BLaER1 treated with 17β-estradiol and CSF1 and Interleukin-3, amounts not matched to agents 10 nM and 100 nM (cell line): ENCODE results near the gene TMEM223.
"Not testable (repeated sequence)": the region's sequence is repeated elsewhere in the genome, so short reads cannot be mapped to it uniquely, and the experiment has no call there.

Experiments used
- H3K27ac ChIP-seq, 11 experiments: shearing (Covaris generic); formaldehyde crosslinking; 2 replicates each; pipeline ENCODE4 v1.8.1; 2022
- H3K27me3 ChIP-seq, 11 experiments: shearing (Covaris generic); formaldehyde crosslinking; 2 replicates each; pipeline ENCODE4 v1.8.1; 2022
- H3K36me3 ChIP-seq, 11 experiments: shearing (Covaris generic); formaldehyde crosslinking; 2 replicates each; pipeline ENCODE4 v1.8.1; 2022
- H3K4me1 ChIP-seq, 10 experiments: shearing (Covaris generic); formaldehyde crosslinking; 2 replicates each; pipeline ENCODE4 v1.8.1; 2022
- H3K4me2 ChIP-seq, 11 experiments: shearing (Covaris generic); formaldehyde crosslinking; 2 replicates each; pipeline ENCODE4 v1.8.1; 2022
- H3K4me3 ChIP-seq, 10 experiments: shearing (Covaris generic); formaldehyde crosslinking; 2 replicates each; pipeline ENCODE4 v1.8.1; 2022
- H3K9ac ChIP-seq, 11 experiments: shearing (Covaris generic); formaldehyde crosslinking; 2 replicates each; pipeline ENCODE4 v1.8.1; 2022
- H3K9me3 ChIP-seq, 11 experiments: shearing (Covaris generic); formaldehyde crosslinking; replicated peaks in 1 of 11; 2 replicates each; pipeline ENCODE4 v1.8.1; 2022
- H4K20me1 ChIP-seq, 11 experiments: shearing (Covaris generic); formaldehyde crosslinking; 2 replicates each; pipeline ENCODE4 v1.8.1; 2022
- Cebpa-rat ChIP-seq, 11 experiments: shearing (Covaris generic); IDR thresholded peaks; 2 replicates each; pipeline ENCODE4 v1.8.1; 2022

TMEM223 gene

DNA sequence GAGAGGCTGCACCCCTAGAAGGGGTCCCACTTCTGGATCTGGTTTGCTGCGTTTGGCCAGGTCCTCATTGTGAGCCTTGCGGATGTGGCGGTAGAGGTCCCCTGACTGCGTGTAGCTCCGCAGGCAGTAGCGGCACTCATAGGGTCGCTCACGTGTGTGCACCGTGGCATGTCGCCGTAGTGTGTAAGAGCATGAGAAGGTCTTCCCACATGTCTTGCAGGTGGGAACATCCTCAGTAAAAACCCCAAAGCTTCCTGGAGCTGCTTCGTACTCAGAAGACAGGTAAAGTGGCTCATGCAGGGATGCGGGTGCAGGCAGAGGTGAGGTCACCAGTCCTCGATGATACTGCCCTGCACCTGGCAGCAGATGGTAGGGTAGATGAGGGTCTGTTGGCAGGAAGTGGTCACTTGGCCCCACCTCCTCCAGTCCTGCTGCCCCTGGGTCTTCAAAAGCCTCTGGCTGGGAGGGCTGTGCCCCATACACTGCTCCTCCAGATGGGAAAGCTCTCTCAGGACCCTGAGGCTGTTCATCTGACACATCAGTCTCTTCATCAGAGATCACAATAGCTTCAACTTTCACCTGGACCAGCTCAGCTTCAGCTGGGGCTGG is 39.5 kb downstream of the TMEM223 start:
- no peak for TF ChIP-seq Cebpa-rat (IDR thresholded peaks at IDR 0.05)
- H3K4me2 ChIP-seq: peak overlapping the region; percentile 18 to 97 (median 91); a peak in 20 of 22 replicates
- H3K9ac ChIP-seq: peak overlapping the region in 10 of 11 experiments; percentile 35 to 94 (median 88); a peak in 8 of 22 replicates

DNA sequence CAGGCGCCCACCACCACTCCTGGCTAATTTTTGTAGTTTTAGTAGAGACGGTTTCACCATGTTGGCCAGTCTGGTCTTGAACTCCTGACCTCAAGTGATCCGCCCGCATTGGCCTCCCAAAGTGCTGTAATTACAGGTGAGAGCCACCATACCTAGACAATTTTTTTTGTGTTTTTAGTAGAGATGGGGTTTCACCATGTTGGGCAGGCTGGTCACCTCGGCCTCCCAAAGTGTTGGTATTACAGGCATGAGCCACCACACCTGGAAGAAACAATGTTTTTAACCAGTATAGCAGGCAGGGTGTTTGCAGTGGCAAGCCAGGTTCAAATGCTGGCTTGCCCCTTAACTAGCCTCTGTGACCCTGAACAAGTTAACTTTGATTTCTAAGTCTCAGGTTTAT is 41.9 kb downstream of the TMEM223 start:
- H3K9me3 ChIP-seq, H3K4me3 ChIP-seq, H3K9ac ChIP-seq, H3K27me3 ChIP-seq, H3K27ac ChIP-seq: not testable (repeated sequence)
- Histone ChIP-seq H3K4me1 (peaks cover 48 to 70% (median 58%) of the 10 kb centered on the region in 10 experiments), H3K36me3 (peaks cover 10 to 43% (median 18%) of the 10 kb centered on the region in 11 experiments; a peak in 19 of 22 replicates), H3K4me2 (peak overlapping the region in 2 of 11 experiments; percentile 23 to 35; a peak in 1 of 22 replicates), H4K20me1 (peaks cover 0 to 27% (median 0%) of the 10 kb centered on the region in 11 experiments; a peak in 5 of 22 replicates)

More for the DNA sequence above, 39.5 kb downstream of the TMEM223 start:
- Histone ChIP-seq H3K27me3 (no peaks in the 10 kb centered on the region), H3K27ac (peak overlapping the region in 1 of 11 experiments; percentile 26; a peak in 1 of 22 replicates), H4K20me1 (peaks cover 0 to 27% (median 0%) of the 10 kb centered on the region in 11 experiments; a peak in 5 of 22 replicates), H3K4me3 (no peak overlapping the region), H3K9me3 (no peaks in the 10 kb centered on the region), H3K36me3 (peaks cover 10 to 43% (median 18%) of the 10 kb centered on the region in 11 experiments; a peak in 19 of 22 replicates), H3K4me1 (peaks cover 42 to 69% (median 53%) of the 10 kb centered on the region in 10 experiments)

DNA sequence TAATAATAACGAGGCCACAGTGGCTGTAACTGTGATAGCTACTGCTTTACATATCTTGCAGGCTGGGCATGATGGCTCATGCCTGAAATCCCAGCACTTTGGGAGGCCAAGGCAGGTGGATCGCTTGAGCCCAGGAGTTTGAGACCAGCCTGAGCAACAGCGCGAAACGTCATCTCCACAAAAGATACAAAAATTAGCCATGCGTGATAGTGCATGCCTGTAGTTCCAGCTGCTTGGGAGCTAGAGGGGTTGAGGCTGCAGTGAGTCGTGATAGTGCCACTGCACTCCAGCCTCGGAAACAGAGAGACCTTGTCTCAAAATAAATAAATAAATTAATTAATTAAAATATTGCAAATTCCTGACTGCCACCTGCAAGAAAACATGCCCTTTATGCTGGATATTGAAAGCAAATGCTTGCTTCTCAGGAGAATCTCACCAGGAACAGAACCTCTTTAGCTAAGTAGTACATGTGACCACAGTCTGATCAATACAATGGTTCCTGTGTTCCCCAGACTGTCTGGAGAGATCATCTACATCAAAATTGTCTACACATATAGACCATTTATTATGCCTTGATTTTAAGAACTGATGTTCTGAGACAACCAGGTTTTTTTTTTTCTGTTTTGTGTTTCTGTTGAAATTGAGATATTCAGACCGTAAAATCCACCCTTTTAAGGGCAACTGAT is 44.2 kb downstream of the TMEM223 start:
- Histone ChIP-seq H3K4me2 (peak overlapping the region; percentile 13 to 75 (median 52); a peak in 19 of 22 replicates), H3K9ac (peak overlapping the region in 5 of 11 experiments; percentile 1 to 44 (median 13); a peak in 5 of 22 replicates), H3K9me3 (no peaks in the 10 kb centered on the region), H3K4me3 (no peak overlapping the region), H4K20me1 (peaks cover 0 to 17% (median 0%) of the 10 kb centered on the region in 11 experiments; a peak in 5 of 22 replicates), H3K36me3 (peaks cover 9 to 38% (median 18%) of the 10 kb centered on the region in 11 experiments; a peak in 20 of 22 replicates), H3K27me3 (no peaks in the 10 kb centered on the region), H3K4me1 (peaks cover 33 to 57% (median 41%) of the 10 kb centered on the region in 10 experiments), H3K27ac (peak overlapping the region in 2 of 11 experiments; percentile 1 to 13; a peak in 2 of 22 replicates)
- no peak for TF ChIP-seq Cebpa-rat (IDR thresholded peaks at IDR 0.05)
